Pancreas (tissue), 10 donors: ENCODE data around the gene ZBTB7C. TPM values are rescaled to one million over a fixed set of nuclear protein-coding genes. Genes with fewer than 3 reads are reported as not detected.
A peak's percentile ranks its signal among the peaks of the same experiment; 100 is the strongest.

ENCODE experiments used
- ATAC-seq, 4 donors: fragments of 200-7000 bp; cut with Tn5 transposase; one replicate each; pipeline versions ENCODE4 v1.8.0 to v1.9.1; 2020; ENCODE audit warnings: mild to moderate bottlenecking in 4 of 4, moderate library complexity in 4 of 4
- DNase-seq, 6 donors: peaks; one replicate each; pipeline ENCODE4 v3.0.0-alpha.2; 2020
- FAIRE-seq: peaks from 2 replicates; lab custom pipeline; 2012; peaks lifted over from hg19 to GRCh38; lab: Jason Lieb, UNC
- H3K27ac ChIP-seq, 4 donors: fragments of 200-600 bp; sonication (generic); 1 replicate in 3 of 4; 2 replicates in 1 of 4; pipeline versions ENCODE4 v1.5.0 to v1.8.0; 2020
- H3K27me3 ChIP-seq, 4 donors: fragments of 200-600 bp; one replicate each; pipeline ENCODE4 v1.8.0; 2021
- H3K36me3 ChIP-seq, 3 donors: fragments of 200-600 bp; sonication (generic) in 1 of 3; one replicate each; pipeline versions ENCODE4 v1.5.0 to v1.8.0; 2020 to 2021
- H3K4me1 ChIP-seq, 3 donors: fragments of 200-600 bp; one replicate each; pipeline ENCODE4 v1.8.0; 2021
- H3K4me3 ChIP-seq, 4 donors: fragments of 200-600 bp; sonication (generic) in 2 of 4; one replicate each; pipeline versions ENCODE4 v1.5.0 to v1.8.0; 2020 to 2021
- H3K9me3 ChIP-seq, 4 donors: fragments of 200-600 bp; one replicate each; pipeline ENCODE4 v1.8.0; 2021
- CTCF ChIP-seq, 4 donors: fragments of 200-600 bp; sonication (generic) in 3 of 4; IDR thresholded peaks; one replicate each; pipeline versions ENCODE4 v1.5.0 to v1.8.0; 2021; ENCODE audit warnings: antibody characterized with exemption in 4 of 4
- WGBS, 2 donors: extraction: QIAGEN DNeasy Blood & Tissue Kit; methylation state at CpG; one replicate each; pipeline ENCODE4 v1.1.7; 2013; 5-methylcytosine and 5-hydroxymethylcytosine counted together
- intact Hi-C, 3 donors: fragments of 100-400 bp; cut with DNase I; formaldehyde crosslinking; loops; one replicate each; pipeline versions ENCODE4 v1.11.1 to v1.14.2; 2022
- polyA plus RNA-seq, 2 donors: library from polyadenylated mRNA; stranded (reverse); fragments of 200-250 nt; gene quantifications; one replicate each; pipeline ENCODE4 v1.2.3, GENCODE V29; 2013
- total RNA-seq, 6 donors: library from RNA; stranded (reverse); fragmentation: NEBNext Ultra II Directional in 4 of 6; extraction: Animal tissue kit (Norgen Biotek cat#: 25700) in 4 of 6; gene quantifications; one replicate each; pipeline versions ENCODE4 v1.2.1 to v1.2.4, GENCODE V29; 2021 to 2023
- donor health status: healthy with polysubstance abuse.
- donor health status: DM: no; HTN: no; CAD: no; lungs with moderate emphysema.
- donor health status: DM: no; HTN: no; CAD: no.
- donor health status: control.
- donor health status: control.
- donor health status: Bipolar disorder and iron deficiency.
- donor health status: DM: yes; HTN: yes; CAD: no.
- donor health status: DM: no; HTN: no; CAD: no.
- donor health status: DM: no; HTN: no; CAD: no.
- donor health status: DM: yes; HTN: yes; CAD: no.

ZBTB7C gene
- total and polyA plus RNA-seq, 8 donors, result 0.35 to 1.7 (median 0.91) TPM

- no peak for TF ChIP-seq CTCF (IDR thresholded peaks at IDR 0.05)
- ATAC-seq (no peak), DNase-seq (no peak), FAIRE-seq (no peak)
- Histone ChIP-seq H3K9me3 (no peaks in the 10 kb centered on the region), H3K27ac (no peak overlapping the region), H3K27me3 (no peaks in the 10 kb centered on the region), H3K4me3 (peak overlapping the region; percentile 33 to 61 (median 42)), H3K4me1 (peaks cover 6 to 7% (median 7%) of the 10 kb centered on the region in 3 donors), H3K36me3 (no peaks in the 10 kb centered on the region)
- WGBS, 2 donors, result 41 to 42% methylated on average over 14 of the region's 14 CpGs
- intact Hi-C loops, result no loop called here
These were observed 273.7 kb downstream of the ZBTB7C start for GRCh38 chr18:48135436-48135966.

- no peaks in the 10 kb centered on the region for H3K9me3 ChIP-seq
- 94 to 97% methylated on average over 5 of the region's 5 CpGs for WGBS, 2 donors
- H3K36me3 ChIP-seq, result no peaks in the 10 kb centered on the region
- H3K27ac ChIP-seq, result no peak overlapping the region
- no peak overlapping the region for H3K4me3 ChIP-seq
- no peaks in the 10 kb centered on the region for H3K27me3 ChIP-seq
- no peak for DNase-seq
- H3K4me1 ChIP-seq, result peaks cover 4 to 7% (median 6%) of the 10 kb centered on the region in 3 donors
- ATAC-seq, result no peak
- FAIRE-seq, result no peak
- no peak for TF ChIP-seq CTCF (IDR thresholded peaks at IDR 0.05)
- intact Hi-C loops, result no loop called here
These were observed 274.6 kb downstream of the ZBTB7C start for GRCh38 chr18:48134609-48135008.

- TF ChIP-seq CTCF (IDR thresholded peaks at IDR 0.05), result no peak
- no peaks in the 10 kb centered on the region for H3K36me3 ChIP-seq
- intact Hi-C loops, result no loop called here
- no peak overlapping the region for H3K4me3 ChIP-seq
- peaks cover 4 to 7% (median 6%) of the 10 kb centered on the region in 3 donors for H3K4me1 ChIP-seq
- H3K27me3 ChIP-seq, result no peaks in the 10 kb centered on the region
- peak; percentile 43 to 81 (median 65) for ATAC-seq
- no peak for FAIRE-seq
- H3K9me3 ChIP-seq, result no peaks in the 10 kb centered on the region
- H3K27ac ChIP-seq, result peak overlapping the region in 1 of 4 donors; percentile 13
- 11 to 14% methylated on average over 5 of the region's 5 CpGs for WGBS, 2 donors
- DNase-seq, result peak in 1 of 6 donors; percentile 24
These were observed 275.4 kb downstream of the ZBTB7C start for GRCh38 chr18:48133671-48134251.

- no peak for FAIRE-seq
- Histone ChIP-seq H3K9me3 (no peaks in the 10 kb centered on the region), H3K4me3 (no peak overlapping the region), H3K27me3 (no peaks in the 10 kb centered on the region), H3K4me1 (peaks cover 4 to 7% (median 6%) of the 10 kb centered on the region in 3 donors), H3K36me3 (no peaks in the 10 kb centered on the region), H3K27ac (peak overlapping the region in 1 of 4 donors; percentile 13)
- 71 to 72% methylated on average over 6 of the region's 6 CpGs for WGBS, 2 donors
- intact Hi-C loops, result no loop called here
- no peak for ATAC-seq
- TF ChIP-seq CTCF (IDR thresholded peaks at IDR 0.05), result no peak
- no peak for DNase-seq
These were observed 276.2 kb downstream of the ZBTB7C start for GRCh38 chr18:48132797-48133655.
